GM19395 (cell line): Measurements from ENCODE around the gene LDLR.

Experiments used
- ATAC-seq: cut with Tn5 transposase; IDR thresholded peaks from one replicate; pipeline ENCODE4 v1.9.1; 2021; ENCODE audit warnings: mild to moderate bottlenecking, moderate library complexity; ENCODE audit not compliant: unreplicated experiment

Gene LDLR

DNA sequence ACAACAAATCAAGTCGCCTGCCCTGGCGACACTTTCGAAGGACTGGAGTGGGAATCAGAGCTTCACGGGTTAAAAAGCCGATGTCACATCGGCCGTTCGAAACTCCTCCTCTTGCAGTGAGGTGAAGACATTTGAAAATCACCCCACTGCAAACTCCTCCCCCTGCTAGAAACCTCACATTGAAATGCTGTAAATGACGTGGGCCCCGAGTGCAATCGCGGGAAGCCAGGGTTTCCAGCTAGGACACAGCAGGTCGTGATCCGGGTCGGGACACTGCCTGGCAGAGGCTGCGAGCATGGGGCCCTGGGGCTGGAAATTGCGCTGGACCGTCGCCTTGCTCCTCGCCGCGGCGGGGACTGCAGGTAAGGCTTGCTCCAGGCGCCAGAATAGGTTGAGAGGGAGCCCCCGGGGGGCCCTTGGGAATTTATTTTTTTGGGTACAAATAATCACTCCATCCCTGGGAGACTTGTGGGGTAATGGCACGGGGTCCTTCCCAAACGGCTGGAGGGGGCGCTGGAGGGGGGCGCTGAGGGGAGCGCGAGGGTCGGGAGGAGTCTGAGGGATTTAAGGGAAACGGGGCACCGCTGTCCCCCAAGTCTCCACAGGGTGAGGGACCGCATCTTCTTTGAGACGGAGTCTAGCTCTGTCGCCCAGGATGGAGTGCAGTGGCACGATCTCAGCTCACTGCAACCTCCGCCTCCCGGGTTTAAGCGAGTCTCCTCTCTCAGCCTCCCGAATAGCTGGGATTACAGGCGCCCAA is at the start of gene LDLR:
Gene LDLR (plus strand): TSS at position 210 of the 760 bp plus-strand sequence. CDS start 86 bp downstream, at position 296.
- peak; percentile 32 for ATAC-seq

GRCh38 chr19:11041194-11041593 is 48.1 kb upstream of the LDLR start:
- ATAC-seq = no peak

DNA sequence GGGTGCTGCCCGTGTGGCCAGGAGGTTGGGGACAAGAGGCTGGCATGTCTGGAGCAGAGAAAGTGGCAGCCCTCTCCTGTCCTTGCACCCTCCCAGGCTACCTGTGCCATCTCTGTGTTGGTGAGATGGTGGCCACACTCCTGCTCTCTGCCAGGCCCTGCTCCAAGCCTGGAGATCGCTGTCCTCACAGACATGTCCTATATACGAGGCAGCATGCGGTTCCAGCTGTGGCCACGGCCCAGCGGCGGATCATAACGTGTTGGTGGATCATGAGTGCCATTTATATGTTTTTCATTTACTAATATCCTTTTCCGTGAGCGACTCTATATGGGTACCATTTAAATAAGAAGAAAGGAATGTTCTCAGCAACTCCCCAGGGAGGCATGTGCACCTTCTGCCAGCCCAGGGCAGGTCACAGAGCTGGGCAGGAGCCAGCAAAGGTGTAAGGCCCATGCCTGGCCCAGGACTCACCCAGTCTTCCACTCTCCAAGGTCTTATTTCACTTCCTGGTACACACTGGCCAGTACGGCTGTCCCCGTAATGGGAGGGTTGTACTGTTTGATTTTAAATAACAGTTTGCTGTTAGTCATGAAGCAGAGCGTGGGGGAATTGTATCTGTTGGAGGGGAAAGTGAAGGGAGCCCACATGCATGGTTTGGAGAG is 47.2 kb upstream of the LDLR start:
- no peak for ATAC-seq

- ATAC-seq = no peak
Measured at GRCh38 chr19:11044431-11044830, 44.8 kb upstream of the LDLR start.

DNA sequence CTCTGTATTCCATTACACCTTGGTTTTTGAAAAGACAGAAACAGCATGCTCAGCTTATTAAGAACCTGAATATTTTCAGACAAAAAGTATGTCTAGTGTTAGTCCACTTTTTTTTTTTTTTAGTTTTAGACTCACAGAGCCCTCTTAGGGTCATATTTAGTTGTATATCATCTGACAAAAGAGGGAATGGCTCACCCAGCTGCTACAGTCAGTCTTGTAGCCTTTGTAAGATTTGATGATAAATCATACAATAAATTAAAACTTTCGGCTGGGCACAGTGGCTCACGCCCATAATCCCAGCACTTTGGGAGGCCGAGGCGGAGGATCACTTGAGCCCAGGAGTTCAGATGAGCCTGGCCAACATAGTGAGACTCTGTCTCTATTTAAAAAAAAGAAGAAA is 43.7 kb upstream of the LDLR start:
- no peak for ATAC-seq

DNA sequence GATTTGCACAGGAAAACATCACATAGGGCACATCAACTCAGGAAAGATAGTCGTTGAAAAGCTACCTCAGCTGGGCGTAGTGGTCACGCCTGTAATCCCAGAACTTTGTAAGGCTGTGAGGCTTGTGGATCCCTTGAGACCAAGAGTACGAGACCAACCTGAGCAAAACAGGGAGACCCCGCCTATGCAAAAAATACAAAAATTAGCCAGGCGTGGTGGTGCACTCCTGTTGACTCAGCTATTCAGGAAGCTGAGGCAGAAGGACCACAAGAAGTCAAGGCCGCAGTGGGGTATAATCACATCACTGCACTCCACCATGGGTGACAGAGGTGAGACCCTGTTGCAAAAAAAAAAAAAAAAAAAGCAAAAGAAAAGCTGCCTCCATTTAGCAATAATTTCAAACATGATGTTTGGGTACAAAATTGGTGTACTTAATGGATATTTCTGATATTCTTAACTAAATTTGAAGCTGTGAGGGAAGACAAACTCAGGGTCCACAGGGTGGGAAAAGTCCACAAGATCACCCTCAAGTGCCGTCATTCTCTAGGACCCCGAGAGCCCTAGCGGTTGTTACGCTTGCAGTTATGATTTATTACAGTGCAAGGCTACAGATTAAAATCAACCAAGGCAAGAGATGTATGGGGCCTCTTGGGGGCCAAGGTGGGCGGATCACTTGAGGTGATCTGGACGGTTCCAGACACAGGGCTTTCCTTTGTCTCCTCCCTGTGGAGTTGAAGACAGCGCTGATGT is 42.5 kb upstream of the LDLR start:
- ATAC-seq = no peak

GRCh38 chr19:11047866-11048265 is 41.4 kb upstream of the LDLR start:
- ATAC-seq = no peak

- ATAC-seq = no peak
Measured at GRCh38 chr19:11050323-11051114, 38.7 kb upstream of the LDLR start.

GRCh38 chr19:11053817-11054195 is 35.5 kb upstream of the LDLR start:
- no peak for ATAC-seq

GRCh38 chr19:11054200-11054599 is 35.1 kb upstream of the LDLR start:
- ATAC-seq = no peak

- ATAC-seq = no peak
Measured at GRCh38 chr19:11054628-11055027, 34.6 kb upstream of the LDLR start.

- no peak for ATAC-seq
Measured at GRCh38 chr19:11058246-11059030, 30.8 kb upstream of the LDLR start.

DNA sequence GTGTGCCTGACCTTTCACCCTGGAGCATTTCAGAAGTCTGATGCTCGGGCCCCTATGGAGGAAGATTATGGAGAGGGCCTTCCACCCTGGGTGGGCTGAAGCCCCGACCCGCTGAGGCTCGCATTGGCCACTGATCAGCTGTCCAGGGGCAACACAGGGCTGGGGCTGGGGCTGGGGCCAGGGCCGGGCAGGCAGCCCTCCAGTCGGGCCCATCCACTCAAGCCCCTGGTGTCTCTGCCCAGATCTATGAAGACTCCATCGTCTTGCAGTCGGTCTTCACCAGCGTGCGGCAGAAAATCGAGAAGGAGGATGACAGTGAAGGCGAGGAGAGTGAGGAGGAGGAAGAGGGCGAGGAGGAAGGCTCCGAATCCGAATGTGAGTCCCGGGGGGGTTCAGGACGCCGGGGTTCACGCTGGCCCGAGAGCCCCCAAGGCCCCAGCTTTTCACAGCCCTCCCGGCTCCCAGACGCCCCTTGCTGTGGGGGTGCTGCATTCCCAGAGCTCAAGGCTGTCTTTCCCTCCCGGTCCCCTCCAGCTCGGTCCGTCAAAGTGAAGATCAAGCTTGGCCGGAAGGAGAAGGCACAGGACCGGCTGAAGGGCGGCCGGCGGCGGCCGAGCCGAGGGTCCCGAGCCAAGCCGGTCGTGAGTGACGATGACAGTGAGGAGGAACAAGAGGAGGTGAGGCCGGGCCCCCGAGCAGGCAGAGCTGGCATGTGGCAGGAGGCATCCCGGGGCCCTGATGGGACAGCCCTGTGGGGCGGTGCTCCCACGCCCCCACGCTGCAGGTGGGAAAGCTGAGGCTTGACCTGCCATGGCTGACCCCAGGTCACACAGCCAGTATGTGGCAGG is 29.5 kb upstream of the LDLR start:
- ATAC-seq = no peak

DNA sequence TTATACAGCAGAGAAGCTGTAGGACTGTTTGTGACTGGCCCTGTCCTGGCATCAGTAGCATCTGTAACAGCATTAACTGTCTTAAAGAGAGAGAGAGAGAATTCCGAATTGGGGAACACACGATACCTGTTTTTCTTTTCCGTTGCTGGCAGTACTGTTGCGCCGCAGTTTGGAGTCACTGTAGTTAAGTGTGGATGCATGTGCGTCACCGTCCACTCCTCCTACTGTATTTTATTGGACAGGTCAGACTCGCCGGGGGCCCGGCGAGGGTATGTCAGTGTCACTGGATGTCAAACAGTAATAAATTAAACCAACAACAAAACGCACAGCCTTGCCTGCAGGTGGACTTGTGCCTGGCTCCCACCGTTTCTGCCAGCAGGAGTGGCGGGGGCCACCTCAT is 27.3 kb upstream of the LDLR start:
- ATAC-seq = no peak

GRCh38 chr19:11063434-11063833 is 25.8 kb upstream of the LDLR start:
- no peak for ATAC-seq

GRCh38 chr19:11064831-11065303 is 24.4 kb upstream of the LDLR start:
- no peak for ATAC-seq

- ATAC-seq = no peak
Measured at GRCh38 chr19:11066326-11066725, 22.9 kb upstream of the LDLR start.

- ATAC-seq = no peak
Measured at GRCh38 chr19:11067356-11068113, 21.7 kb upstream of the LDLR start.
